GM04503 (cell line): ENCODE data around the gene WWOX.

Source experiments
- DNase-seq: peaks from one replicate; pipeline ENCODE4 v3.0.0-alpha.2; 2012; ENCODE audit warnings: low read depth

Gene WWOX

DNA sequence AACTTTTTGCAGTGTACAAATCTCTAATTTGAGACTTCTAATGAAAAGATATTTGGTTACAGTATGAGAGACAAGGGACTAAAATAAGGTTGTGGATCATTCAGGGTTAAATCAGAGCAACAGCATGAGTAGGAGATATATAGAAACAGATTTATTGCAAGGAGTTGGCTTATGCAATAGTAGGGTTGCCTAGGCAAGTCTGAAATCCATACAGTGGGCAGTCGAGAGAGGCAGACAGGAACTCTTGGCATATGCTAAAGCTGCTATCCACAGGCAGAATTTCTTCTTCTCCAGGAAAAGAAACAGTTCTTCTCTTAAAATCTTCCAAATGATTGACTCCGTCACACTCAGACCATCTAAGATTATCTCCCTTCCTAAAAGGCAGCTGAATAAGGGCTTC lies 1000.3 kb downstream of the WWOX start:
- no peak for DNase-seq

DNA sequence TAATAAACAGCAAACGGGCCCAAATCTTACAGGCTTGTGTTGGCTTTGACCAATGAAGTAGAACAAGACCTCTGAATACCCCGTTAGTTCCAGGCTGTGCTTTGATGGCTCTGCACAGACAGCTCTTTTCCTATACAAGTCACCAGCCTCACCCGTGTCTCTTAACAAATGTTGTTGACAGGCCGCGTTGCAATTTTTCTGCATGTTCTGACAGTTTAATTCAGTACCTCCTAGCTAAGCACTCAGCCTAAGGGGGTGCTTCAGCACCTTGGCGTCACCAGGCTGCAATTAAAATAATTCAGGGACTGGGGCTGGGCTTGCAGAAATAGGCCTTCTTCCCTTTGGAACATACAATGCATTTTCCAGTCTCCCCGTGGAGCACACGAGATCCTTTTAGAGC lies 1001.0 kb downstream of the WWOX start:
- no peak for DNase-seq

- DNase-seq: no peak
Observed at GRCh38 chr16:79101491-79101890, 1002.0 kb downstream of the WWOX start.

- no peak for DNase-seq
Observed at GRCh38 chr16:79104567-79104966, 1005.1 kb downstream of the WWOX start.

GRCh38 chr16:79107301-79107700 lies 1007.8 kb downstream of the WWOX start:
- no peak for DNase-seq

GRCh38 chr16:79109771-79110170 lies 1010.3 kb downstream of the WWOX start:
- no peak for DNase-seq

GRCh38 chr16:79110242-79110641 lies 1010.8 kb downstream of the WWOX start:
- DNase-seq: no peak

- no peak for DNase-seq
Observed at GRCh38 chr16:79110953-79111352, 1011.5 kb downstream of the WWOX start.

DNA sequence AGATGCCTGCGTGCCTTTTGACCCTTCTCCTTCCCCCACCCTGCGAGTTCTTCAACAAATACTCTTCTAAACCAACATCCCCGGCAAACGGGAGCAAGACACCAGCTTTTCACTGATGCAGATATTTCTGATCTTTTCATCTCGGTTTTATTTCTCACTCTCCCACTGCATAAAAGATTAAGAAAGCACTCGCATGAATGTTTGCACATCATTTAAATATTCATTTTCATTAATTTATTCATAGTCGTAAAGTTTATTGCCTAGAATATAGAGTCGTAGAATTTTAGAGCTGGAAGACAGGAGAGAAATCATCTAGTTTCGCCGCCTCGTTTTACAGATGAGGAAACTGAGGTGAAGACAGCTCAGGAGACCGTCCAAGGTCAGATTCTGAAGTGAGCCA lies 1013.0 kb downstream of the WWOX start:
- no peak for DNase-seq

GRCh38 chr16:79113826-79114225 lies 1014.4 kb downstream of the WWOX start:
- no peak for DNase-seq

- DNase-seq: no peak
Observed at GRCh38 chr16:79114759-79115158, 1015.3 kb downstream of the WWOX start.

- no peak for DNase-seq
Observed at GRCh38 chr16:79121906-79122305, 1022.5 kb downstream of the WWOX start.

DNA sequence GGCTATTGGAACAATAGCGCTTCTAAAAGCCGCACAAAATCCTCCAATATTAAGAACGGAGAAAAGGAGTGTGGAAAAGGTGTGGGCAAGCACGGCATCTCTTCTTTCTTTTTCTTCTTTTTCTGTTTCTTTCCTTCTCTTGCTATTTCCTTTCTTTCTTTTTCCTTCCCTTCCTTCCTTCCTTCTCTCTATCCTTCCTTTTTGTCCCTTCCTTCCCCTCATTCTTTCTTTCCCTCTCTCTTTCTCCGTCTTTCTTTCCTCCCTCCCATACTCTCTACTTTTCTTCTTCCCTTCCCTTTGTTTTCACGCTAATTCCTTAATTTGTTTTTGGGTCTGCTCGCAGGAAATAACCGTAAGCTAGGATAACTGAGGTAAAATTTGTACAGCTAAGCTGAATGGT lies 1022.9 kb downstream of the WWOX start:
- DNase-seq: no peak

GRCh38 chr16:79124016-79124756 lies 1024.7 kb downstream of the WWOX start:
- DNase-seq: no peak

DNA sequence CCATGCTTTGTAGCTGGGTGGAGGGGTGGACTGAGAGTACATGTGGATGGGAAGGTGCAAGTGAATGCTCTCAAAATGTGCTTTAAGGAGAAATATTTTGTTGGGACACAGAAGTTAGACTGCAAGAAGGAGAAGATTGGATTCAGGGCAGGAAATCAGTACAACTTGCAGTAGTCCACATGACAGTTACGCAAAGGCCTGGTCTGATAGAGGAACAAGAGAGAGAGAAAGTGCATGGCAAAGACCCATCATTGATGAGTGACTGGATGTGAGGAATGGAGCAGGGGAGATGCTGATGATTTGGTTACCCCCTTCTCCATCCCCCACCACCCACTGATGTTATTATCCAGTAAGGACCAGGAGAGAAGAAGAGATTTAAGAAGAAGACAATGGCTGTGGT lies 1028.3 kb downstream of the WWOX start:
- DNase-seq: no peak

GRCh38 chr16:79128706-79129105 lies 1029.3 kb downstream of the WWOX start:
- DNase-seq: no peak

DNA sequence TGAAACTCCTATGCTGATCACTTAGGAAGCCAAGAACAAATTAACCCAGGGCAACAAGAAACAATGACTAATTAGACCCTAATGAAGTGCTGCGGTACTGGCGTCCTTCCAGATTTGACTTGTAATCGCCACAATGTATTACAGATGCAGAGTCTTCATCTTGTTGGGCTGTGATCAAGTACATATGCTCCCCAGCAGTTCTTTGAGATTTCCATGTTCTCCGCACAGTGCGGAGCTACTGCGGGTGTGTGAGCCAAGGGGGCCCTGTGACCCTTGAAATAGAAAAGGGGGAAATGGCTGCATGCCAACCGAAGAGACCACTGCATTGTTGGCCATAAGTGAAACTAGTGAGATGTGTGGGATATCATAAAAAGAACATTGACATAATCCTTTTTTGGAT lies 1031.2 kb downstream of the WWOX start:
- no peak for DNase-seq

GRCh38 chr16:79131321-79132075 lies 1032.0 kb downstream of the WWOX start:
- no peak for DNase-seq

- no peak for DNase-seq
Observed at GRCh38 chr16:79132701-79133100, 1033.2 kb downstream of the WWOX start.

- no peak for DNase-seq
Observed at GRCh38 chr16:79134300-79134699, 1034.8 kb downstream of the WWOX start.

GRCh38 chr16:79136955-79137354 lies 1037.5 kb downstream of the WWOX start:
- DNase-seq: no peak

GRCh38 chr16:79137426-79137939 lies 1038.0 kb downstream of the WWOX start:
- DNase-seq: no peak

GRCh38 chr16:79139799-79140198 lies 1040.3 kb downstream of the WWOX start:
- no peak for DNase-seq
